Transverse colon (tissue), 4 donors: ENCODE measurements around the gene TEX261. TPM values are rescaled to one million over a fixed set of nuclear protein-coding genes. Genes with fewer than 3 reads are reported as not detected.
"Not testable (repeated sequence)": the region's sequence is repeated elsewhere in the genome, so short reads cannot be mapped to it uniquely, and the experiment has no call there.

Experiments used
- DNase-seq: peaks from one replicate; pipeline ENCODE4 v3.0.0-alpha.2; 2019
- H3K27ac ChIP-seq, 4 donors: fragments of 200-600 bp; sonication (generic); 2 replicates each; pipeline ENCODE4 v1.5.1; 2016 to 2018; ENCODE audit warnings: inconsistent platforms in 4 of 4
- H3K27me3 ChIP-seq: fragments of 200-600 bp; sonication (generic); 2 replicates; pipeline ENCODE4 v1.5.1; 2017; ENCODE audit warnings: inconsistent platforms
- H3K36me3 ChIP-seq, 4 donors: fragments of 200-600 bp; sonication (generic); 2 replicates each; pipeline ENCODE4 v1.5.1; 2017 to 2019; ENCODE audit warnings: inconsistent platforms in 4 of 4
- H3K4me1 ChIP-seq, 4 donors: fragments of 200-600 bp; sonication (generic); 2 replicates each; pipeline ENCODE4 v1.5.1; 2017 to 2020; ENCODE audit warnings: inconsistent platforms in 4 of 4
- H3K4me3 ChIP-seq, 4 donors: fragments of 200-600 bp; sonication (generic); 1 replicate in 1 of 4; 2 replicates in 3 of 4; pipeline versions ENCODE4 v1.5.1 to v1.6.1; 2017 to 2019; ENCODE audit warnings: inconsistent platforms in 4 of 4
- H3K9me3 ChIP-seq, 2 donors: fragments of 200-600 bp; sonication (generic); 2 replicates each; pipeline ENCODE4 v1.5.1; 2017 to 2019; ENCODE audit warnings: inconsistent platforms in 2 of 2
- EP300 ChIP-seq: sonication (generic); formaldehyde crosslinking; IDR thresholded peaks from one replicate; pipeline ENCODE4 v1.6.1; 2017; ENCODE audit warnings: antibody characterized with exemption, low read depth
- POLR2A ChIP-seq: fragments of 450-650 bp; IDR thresholded peaks from one replicate; pipeline ENCODE4 v1.6.1; 2016; ENCODE audit warnings: antibody characterized with exemption, mild to moderate bottlenecking, moderate library complexity
- POLR2AphosphoS5 ChIP-seq, 3 donors: sonication (generic); formaldehyde crosslinking; IDR thresholded peaks; one replicate each; pipeline ENCODE4 v1.6.1; 2016; ENCODE audit warnings: antibody characterized with exemption in 3 of 3
- WGBS, 2 donors: methylation state at CpG; one replicate each; pipeline ENCODE4 v1.1.5; 2018; ENCODE audit warnings: low coverage in 1 of 2; 5-methylcytosine and 5-hydroxymethylcytosine counted together
- in situ Hi-C, 4 donors: fragments of 200-750 bp; cut with MboI; loops; one replicate each; pipeline versions ENCODE4 v1.15.0 to v1.15.1; 2017; ENCODE audit warnings: low sequenced_read_pairs in 3 of 4, low pct_ligation_motif_present in 1 of 4, low pct_unique_long_range_greater_than_20kb in 1 of 4
- intact Hi-C: fragments of 100-400 bp; cut with DNase I; formaldehyde crosslinking; loops from one replicate; pipeline ENCODE4 v1.15.1; 2023; ENCODE audit warnings: low total_unique reads
- total RNA-seq, 4 donors: library from RNA; depleted of rRNA; stranded (reverse); fragments of >200 nt; gene quantifications; one replicate each; pipeline ENCODE4 v1.1.0, GENCODE V29; 2016
- TF ChIP-seq, protein P1 (sequence below), 5 experiments: fragments of 200-600 bp in 3 of 5; fragments of 450-650 bp in 2 of 5; sonication (generic) in 3 of 5; IDR thresholded peaks; 1 replicate in 2 of 5; 2 replicates in 3 of 5; pipeline ENCODE4 v1.5.1; 2016 to 2017; ENCODE audit warnings: antibody characterized with exemption in 5 of 5, inconsistent platforms in 3 of 5, mild to moderate bottlenecking in 2 of 5, moderate library complexity in 1 of 5

The TEX261 gene
- total RNA-seq, 4 donors from 2014 or later = 14.6 to 34.5 (median 30.5) TPM

GRCh38 chr2:71000780-71001591 is 6.3 kb upstream of the TEX261 start:
- intact Hi-C loops = no loop called here
- TF ChIP-seq, protein P1, sequence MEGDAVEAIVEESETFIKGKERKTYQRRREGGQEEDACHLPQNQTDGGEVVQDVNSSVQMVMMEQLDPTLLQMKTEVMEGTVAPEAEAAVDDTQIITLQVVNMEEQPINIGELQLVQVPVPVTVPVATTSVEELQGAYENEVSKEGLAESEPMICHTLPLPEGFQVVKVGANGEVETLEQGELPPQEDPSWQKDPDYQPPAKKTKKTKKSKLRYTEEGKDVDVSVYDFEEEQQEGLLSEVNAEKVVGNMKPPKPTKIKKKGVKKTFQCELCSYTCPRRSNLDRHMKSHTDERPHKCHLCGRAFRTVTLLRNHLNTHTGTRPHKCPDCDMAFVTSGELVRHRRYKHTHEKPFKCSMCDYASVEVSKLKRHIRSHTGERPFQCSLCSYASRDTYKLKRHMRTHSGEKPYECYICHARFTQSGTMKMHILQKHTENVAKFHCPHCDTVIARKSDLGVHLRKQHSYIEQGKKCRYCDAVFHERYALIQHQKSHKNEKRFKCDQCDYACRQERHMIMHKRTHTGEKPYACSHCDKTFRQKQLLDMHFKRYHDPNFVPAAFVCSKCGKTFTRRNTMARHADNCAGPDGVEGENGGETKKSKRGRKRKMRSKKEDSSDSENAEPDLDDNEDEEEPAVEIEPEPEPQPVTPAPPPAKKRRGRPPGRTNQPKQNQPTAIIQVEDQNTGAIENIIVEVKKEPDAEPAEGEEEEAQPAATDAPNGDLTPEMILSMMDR (IDR thresholded peaks at IDR 0.05) = peak; percentile 74 to 97 (median 91)
- TF ChIP-seq POLR2A = no peak
- H3K27me3 ChIP-seq = no peaks in the 10 kb centered on the region
- H3K27ac ChIP-seq = no peak overlapping the region
- H3K4me1 ChIP-seq = peaks cover 0 to 15% (median 2%) of the 10 kb centered on the region in 4 donors
- DNase-seq = peak; percentile 83
- in situ Hi-C loops = no loop called here
- WGBS, 2 donors = 0 to 24% methylated on average over 1 to 21 of the region's 21 CpGs
- no peaks in the 10 kb centered on the region for H3K36me3 ChIP-seq
- no peaks in the 10 kb centered on the region for H3K9me3 ChIP-seq
- peak overlapping the region in 1 of 4 donors; percentile 41 for H3K4me3 ChIP-seq

- DNase-seq, H3K36me3 ChIP-seq, in situ Hi-C loops, H3K9me3 ChIP-seq, H3K27me3 ChIP-seq, H3K4me3 ChIP-seq, H3K27ac ChIP-seq: not testable (repeated sequence)
- WGBS, 2 donors = 90% methylated on average over 10 of the region's 10 CpGs; no CpG with 5 or more reads in 1 of the 2 donors
- intact Hi-C loops = loop anchor here (5.0 kb wide), 1 partner anchor 38 kb away; no protein-coding TSS in a partner anchor
- peaks cover 0 to 15% (median 7%) of the 10 kb centered on the region in 4 donors for H3K4me1 ChIP-seq
These were observed 5.3 kb upstream of the TEX261 start for GRCh38 chr2:70999931-71000330.

DNA sequence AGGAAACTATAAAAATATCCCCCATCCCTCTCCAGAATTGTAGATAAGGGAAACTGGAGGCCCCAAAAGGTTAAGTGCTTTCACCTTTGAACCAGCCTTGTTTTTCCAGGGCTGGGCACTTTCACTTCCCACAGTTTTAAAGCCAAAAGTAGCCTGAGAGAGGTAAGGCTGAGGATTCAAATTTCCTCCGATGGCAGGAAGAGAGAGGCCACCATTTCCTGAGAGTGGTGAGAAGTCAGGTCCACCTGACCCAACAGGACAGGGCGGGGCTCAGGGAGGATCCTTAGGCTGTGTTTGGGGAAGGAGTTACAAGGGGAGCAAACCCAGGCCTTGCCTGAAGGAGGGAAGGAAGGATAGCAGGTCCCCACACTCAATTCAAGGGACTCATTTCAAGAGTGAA is 4.7 kb upstream of the TEX261 start:
- Histone ChIP-seq H3K4me3 (no peak overlapping the region), H3K4me1 (peaks cover 0 to 15% (median 7%) of the 10 kb centered on the region in 4 donors), H3K27me3 (no peaks in the 10 kb centered on the region), H3K36me3 (no peaks in the 10 kb centered on the region), H3K9me3 (no peaks in the 10 kb centered on the region), H3K27ac (no peak overlapping the region)
- in situ Hi-C loops (no loop called here), intact Hi-C loops (loop anchor here (5.0 kb wide), 1 partner anchor 37 kb away; no protein-coding TSS in a partner anchor)
- no peak for TF ChIP-seq POLR2A
- TF ChIP-seq, protein P1 (IDR thresholded peaks at IDR 0.05) = no peak
- no peak for TF ChIP-seq EP300
- TF ChIP-seq POLR2AphosphoS5 (IDR thresholded peaks at IDR 0.05) = no peak
- DNase-seq = no peak
- 50 to 71% methylated on average over 1 to 2 of the region's 2 CpGs for WGBS, 2 donors

GRCh38 chr2:70998885-70999284 is 4.2 kb upstream of the TEX261 start:
- H3K9me3 ChIP-seq, in situ Hi-C loops, H3K4me3 ChIP-seq, H3K36me3 ChIP-seq, H3K27me3 ChIP-seq, H3K27ac ChIP-seq, DNase-seq: not testable (repeated sequence)
- 92% methylated on average over 4 of the region's 4 CpGs; no CpG with 5 or more reads in 1 of the 2 donors for whole genome bisulfite sequencing, 2 donors
- peaks cover 0 to 17% (median 10%) of the 10 kb centered on the region in 4 donors for H3K4me1 ChIP-seq
- intact Hi-C loops = loop anchor here (5.0 kb wide), 1 partner anchor 37 kb away; no protein-coding TSS in a partner anchor

DNA sequence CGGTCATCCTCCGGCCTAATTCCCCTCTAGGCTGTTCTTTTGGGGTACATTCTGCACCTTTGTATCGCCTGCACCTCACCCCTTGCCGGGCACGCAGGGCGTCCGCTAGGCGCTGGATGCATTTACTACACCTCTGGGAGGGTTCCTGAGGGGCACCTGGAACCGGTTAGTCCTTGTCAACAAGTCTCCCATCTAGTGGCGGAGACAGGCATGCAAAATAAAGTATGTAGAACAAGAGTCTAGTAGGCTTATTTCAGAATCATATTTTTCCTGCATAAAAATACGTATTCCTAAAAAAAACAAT is 705 bp upstream of the TEX261 start:
- H3K27me3 ChIP-seq = no peaks in the 10 kb centered on the region
- in situ Hi-C loops (no loop called here), intact Hi-C loops (loop anchor here (5.0 kb wide), 1 partner anchor 33 kb away; no protein-coding TSS in a partner anchor)
- H3K4me3 ChIP-seq = peak overlapping the region; percentile 55 to 100 (median 80)
- no peaks in the 10 kb centered on the region for H3K36me3 ChIP-seq
- TF ChIP-seq, protein P1 (IDR thresholded peaks at IDR 0.05) = peak in 4 of 5 experiments; percentile 9 to 49 (median 36)
- TF ChIP-seq EP300 = no peak
- H3K4me1 ChIP-seq = peaks cover 11 to 26% (median 19%) of the 10 kb centered on the region in 4 donors
- peak; percentile 52 for DNase-seq
- H3K27ac ChIP-seq = peak overlapping the region; percentile 81 to 91 (median 86)
- H3K9me3 ChIP-seq = no peaks in the 10 kb centered on the region
- 0 to 5% methylated on average over 2 to 11 of the region's 11 CpGs for WGBS, 2 donors
